Activated CD8-positive, alpha-beta memory T cell treated with anti-CD3 and anti-CD28 coated beads, Interleukin-2, amount 50 U/mL, for 4 hours (primary cell): ENCODE measurements around the gene ENOX1.

Experiments used
- DNase-seq: peaks from one replicate; pipeline ENCODE4 v3.0.0-alpha.2; 2020

Gene ENOX1

DNA sequence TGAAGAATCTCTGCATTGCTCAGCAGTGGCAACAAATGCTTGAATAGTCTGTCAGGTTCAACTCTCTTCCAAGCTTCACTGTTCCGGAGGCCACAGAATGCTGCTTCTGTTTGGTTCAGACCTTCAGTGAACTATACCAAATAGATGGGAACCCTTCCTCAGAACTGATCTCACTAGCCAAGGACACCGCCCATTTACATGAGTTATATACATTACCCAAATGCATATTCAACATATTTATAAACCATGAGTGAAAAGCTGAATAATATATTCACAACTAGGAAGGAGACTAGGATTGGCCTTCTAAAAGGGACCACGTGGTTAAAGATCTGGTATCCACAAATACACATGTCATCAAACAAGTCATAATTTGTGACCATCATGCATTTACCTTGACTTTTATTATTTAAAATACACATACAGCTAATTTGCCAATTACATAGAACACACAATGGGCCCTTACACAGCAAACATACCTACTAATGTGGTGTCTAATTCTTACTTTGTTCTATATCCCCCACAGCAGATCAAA lies 49.3 kb downstream of the ENOX1 start:
- DNase-seq: no peak

DNA sequence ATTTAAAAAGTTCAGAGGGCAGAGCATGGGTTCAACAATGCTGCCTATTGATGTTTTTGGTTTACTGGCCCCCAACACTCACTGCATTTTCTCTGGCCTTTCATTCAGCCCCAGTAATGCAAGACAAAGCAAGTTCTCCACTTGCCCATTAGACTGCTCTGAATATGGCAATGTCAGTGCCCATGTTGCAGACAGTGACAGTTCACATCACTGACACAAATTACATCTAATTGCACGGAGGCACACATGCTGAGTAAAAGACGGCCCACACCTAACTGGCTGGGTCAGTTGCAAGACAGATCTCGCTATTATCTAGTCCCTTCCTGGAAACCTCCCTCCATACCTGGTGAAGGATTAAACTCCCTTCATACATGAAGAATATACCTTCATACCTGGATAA lies 54.0 kb downstream of the ENOX1 start:
- no peak for DNase-seq

DNA sequence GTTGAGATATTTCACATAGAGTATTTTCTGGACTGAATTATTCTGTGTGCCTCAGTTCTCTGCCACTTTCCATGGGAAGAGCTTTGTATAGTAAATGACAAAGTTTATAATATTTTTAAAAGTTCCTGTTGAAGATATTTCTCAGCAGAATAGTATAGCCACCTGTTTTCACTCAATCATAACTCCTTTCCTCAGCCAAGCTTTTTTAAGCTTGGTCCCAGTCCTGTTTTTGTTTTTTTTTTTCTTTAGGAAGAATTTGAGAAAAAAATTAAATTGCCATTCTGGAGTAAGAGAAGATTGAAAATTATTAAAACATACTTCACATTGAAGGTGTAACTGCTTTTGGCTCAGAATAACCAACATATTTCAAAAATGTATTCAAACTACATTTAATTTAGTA lies 55.5 kb downstream of the ENOX1 start:
- no peak for DNase-seq

DNA sequence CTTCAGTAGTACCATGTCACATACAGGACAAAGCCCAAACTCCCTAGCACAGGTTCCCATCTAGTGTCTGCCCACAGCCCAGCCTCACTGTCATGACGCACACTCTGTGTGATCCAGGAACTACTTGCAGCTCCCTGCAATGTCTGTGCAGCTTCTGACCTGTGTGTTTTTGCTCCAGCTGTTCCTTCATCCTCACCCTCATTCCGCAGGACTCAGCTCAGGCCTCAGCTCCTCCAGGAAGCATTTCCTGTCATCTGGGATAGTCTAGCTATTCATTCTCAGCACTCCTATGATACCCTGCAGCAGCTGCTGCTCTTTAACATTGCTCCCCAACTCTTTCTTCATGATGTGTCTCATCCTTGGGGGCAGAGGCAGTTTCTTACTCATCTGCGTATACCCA lies 56.1 kb downstream of the ENOX1 start:
- no peak for DNase-seq

DNA sequence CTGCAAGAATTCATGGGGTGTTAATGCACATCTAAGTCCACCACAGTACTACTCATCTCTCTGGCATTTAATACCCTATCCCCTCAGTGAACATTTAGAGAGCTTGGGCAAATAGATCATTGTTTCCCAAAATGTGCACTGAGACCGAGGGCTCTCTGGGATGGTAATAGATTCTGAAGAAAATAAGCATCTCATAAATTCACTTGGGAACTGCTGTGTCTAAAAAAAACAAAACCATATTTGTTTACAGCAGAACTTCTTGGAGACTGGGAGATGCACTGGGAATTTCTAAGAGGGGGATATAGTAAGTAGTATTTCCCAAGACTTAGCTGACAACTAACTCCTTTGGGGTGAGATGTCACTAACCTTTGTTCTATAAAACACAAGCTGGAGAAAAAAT lies 58.4 kb downstream of the ENOX1 start:
- DNase-seq: no peak

DNA sequence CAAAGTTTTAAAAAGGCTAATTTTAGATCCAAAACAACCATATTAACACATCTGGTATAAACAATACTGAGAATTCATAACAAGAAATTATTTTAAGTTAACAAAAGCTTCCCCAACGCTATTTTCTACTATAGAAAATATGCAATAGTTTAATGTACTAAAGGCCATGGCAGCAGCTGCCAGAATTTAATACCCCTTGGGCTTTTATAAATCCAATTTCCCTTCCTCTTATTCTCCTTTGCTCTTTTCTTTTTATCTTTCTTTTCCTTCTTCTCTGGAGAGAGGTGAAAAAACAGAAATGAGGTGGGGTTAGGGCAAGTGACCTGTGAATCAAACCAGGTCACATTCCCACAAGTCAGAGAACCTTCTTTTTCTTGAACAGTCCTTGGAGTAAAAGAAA lies 58.9 kb downstream of the ENOX1 start:
- DNase-seq: no peak

DNA sequence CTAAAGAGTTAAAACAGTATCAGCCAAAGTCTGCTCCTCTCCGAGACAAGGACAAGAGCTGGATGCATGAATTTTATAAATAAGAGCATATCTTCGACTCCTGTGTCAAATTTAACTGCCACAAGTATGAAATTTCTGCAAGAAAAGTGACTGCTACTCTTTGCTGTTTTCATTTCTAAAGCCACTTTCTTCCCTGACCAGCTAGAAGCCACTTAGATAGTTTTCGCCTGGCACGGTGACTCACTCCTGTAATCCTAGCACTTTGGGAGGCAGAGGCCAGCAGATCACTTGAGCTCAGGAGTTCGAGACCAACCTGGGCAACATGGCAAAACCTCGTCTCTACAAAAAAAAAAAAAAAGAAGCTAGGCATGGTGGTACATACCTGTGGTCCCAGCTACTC lies 61.3 kb downstream of the ENOX1 start:
- DNase-seq: no peak

DNA sequence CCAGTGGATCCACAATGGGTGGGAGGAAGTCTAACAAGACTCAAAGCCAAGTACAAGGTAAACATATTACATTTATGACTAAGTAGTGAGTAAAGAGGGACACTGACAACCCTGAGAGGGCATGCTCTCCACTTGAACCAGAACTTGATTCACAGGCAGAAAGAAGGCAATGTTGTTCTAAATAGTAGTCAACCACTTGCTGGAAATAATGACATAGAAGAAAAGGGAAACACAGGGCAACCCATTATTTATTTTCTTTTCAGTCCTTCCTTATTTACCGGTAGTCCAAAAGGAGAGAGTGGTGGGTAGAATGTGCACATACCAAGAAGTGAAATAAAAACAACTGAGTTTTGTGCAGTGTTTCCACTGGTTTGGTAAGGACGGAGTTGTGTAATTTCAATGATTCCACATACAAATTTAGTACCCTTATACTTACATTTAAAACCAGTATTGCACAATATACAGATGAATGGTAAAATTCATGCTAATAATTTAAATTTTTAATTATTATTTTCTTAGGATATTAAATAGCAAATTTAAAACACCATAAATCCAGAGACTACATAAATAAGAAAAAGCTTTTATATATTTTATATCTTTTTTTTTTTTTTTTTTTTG lies 65.9 kb downstream of the ENOX1 start:
- no peak for DNase-seq

DNA sequence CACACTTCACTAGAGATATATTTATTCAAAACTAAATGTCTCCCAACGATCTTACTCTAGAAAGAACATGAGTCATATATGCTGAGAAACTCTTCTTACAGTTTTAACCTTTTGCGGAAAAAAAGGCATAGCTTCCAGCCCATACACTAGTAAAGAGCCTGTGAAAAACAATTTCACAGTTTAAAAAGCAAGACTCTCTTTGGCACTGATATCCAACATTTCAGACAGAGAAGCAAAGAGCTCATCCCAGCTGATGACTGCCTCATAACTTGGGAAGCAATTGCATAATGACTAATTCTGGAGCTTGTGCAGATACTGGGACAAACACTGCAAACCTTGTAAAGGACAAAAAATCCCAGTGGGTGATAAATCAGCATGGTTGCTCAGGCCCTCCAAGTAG lies 88.0 kb downstream of the ENOX1 start:
- no peak for DNase-seq

DNA sequence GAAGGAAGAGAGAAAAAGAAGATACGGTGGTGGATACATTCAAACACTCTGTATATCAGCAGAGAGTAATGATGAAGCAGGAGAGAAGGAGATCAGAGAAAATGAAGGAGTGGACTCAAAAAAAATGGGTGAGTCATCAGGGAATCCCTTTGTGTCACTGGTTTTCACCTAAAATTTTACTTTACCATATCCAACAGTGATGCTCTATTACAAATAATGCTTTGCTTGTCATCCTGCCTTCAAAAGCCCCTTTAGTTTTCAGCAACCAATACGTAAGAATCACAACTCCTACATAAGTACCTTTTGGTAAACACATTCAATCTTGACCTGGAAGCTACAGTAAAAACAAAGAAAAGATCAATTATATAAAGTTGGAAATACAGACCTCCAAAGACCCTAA lies 88.8 kb downstream of the ENOX1 start:
- DNase-seq: no peak

DNA sequence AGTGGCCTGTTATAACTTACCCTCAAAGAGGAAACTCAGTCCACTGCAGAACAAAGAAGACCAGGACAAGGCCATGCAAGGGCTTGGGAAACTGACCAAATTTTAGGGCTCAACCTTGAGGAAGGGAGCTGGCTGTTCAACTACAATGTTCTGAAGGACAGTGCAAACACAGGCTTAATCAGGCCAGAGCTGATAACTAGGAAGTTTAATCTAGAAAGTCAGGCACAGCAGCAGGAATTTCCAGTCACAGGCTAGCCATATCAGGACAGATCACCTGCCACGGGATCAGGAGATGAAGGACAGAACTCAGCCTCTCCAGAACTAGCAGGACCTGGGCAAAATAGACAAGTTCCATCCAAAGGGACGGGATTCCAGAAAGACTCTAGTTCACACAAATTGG lies 89.4 kb downstream of the ENOX1 start:
- no peak for DNase-seq

DNA sequence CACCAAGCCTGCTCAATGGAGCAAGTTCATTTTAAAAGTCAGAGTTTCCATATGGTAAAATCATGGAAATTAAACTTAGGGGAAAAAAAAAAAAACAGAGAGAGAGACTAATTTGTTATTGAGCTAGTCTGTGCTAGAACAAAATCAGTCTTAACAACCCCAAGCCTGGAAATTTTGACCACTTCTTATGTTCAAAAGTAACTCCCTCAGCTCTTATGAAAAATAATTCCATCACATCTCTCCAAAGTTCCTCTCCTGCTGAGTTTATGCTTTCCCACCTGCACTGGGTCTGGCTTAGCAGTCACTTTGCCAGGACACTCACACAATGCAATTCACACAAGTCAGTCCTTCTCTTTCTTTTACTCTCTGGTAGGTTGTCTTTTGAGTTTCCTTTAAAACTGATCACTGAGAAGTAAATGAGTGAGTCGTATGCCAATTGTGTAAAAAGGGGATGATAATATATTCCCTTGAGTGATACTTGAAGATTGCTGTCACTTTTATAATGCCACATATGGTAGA lies 92.6 kb downstream of the ENOX1 start:
- no peak for DNase-seq

DNA sequence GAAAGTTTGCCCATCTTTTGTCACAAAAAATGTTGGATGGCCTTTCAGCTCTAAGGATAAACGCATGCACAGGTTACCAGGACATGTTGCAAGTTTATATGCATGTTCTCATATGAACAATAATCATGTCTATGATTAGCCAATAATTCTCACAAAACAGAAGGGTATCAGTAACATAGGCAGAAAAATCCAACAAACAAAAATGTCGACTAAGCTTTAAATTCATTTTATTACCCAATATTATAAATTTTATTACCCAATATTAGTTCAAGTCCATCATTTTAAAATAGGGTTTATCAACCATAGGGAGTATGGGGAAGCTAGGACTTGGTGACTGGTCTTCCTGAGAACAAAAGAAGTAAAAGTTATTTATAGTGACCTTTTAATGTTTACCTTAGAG lies 93.1 kb downstream of the ENOX1 start:
- DNase-seq: no peak

DNA sequence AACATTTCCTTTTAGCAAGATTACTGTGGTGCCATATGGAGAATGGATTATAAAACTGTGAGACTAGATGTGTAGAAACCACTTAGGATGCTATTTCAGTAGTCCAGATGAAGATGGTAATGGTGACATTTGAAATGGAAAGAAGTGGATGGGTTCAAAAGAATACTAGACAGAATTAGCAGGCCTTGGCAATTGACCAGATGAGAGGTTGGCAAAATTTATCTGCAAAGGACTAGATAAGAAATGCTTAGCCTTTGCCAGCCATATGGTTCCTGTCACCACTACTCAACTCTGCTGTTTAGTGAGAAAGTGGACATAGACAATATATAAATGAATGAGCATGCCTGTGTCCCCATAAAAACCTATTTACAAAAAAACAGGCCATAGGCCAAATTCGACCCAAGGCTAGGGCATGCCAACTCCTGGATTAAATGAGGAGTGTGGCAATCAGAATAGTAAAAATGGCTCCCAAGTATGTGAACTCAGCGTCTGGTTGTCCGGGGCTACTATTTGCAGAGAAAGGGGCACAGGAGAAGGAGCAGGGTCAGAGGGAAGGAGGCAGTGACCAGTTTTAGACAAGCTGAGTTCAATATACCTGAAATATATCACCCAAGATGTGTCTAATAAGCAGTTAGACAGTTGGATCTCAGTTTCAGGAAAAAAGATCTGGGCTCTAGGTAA lies 98.4 kb downstream of the ENOX1 start:
- no peak for DNase-seq

DNA sequence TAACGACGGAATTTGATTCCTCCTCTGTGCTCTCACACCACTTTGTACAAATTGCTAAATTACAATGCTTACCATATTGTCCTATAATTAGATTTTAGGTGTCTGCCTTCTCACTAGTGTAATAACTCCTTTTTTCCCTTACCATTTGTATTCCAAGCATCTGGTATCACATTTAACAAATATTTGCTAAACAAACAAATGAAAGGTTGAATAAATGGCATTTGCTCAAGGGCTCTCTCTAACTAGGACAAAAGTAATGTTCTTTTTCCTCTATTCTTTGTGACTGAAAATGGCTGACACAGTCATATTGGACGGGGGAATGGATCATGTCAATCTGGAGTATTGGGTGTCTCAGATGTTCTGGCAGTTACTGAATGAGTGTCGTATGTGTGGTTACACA lies 99.7 kb downstream of the ENOX1 start:
- no peak for DNase-seq

DNA sequence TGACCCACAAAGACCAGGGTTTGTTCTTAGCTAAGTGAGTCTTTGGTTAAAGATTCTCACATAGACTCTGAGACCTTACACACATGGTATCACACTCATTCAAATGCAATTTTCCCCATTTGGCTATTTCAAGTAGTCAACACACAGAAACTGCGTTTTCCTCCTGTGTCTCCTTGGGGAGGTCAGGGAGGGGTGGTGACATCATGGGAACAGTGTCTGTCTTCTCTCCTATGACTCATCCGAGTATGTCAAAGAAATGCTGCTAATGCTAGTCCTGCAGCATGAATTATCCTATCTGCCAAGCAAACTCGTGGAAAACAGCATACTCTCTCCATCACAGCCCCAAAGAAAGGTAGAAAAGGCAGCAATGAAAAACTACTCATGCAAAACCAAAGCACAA lies 100.2 kb downstream of the ENOX1 start:
- no peak for DNase-seq

DNA sequence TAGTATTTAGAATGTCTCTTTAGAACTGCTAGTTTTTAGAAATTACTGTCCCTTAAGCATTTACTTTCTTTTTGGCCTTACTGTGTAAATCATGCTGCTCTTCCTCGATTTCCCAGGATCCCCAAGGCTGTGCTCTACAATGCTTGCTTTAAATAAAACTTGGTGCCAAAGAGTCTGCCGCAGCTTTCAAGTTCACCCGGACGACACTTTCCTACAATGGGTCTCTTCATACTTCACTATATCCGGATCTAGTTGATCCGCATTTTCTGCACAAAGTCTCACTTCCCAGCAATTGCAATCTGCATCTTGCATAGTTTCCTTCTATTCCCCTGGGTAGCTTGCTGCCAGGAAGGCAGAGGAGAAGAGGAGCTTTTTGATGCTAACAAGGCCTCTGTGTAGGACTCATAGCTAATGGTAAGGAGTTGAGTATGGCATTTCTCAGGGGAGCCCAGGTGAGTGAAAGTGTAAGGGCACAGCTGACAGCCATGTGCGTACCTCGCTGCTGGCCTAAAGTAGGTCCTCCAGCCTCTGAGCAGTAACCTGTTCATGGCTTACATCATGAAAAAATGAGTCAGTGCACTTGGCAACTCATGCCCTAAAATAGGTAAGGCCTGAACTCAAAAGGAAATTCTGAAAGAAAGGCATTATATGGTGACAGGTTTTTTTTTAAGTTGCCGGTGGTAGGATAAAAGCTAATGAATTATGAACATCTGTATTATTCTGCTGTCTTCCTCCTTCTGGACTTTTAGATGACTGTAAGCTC lies 101.6 kb downstream of the ENOX1 start:
- no peak for DNase-seq

DNA sequence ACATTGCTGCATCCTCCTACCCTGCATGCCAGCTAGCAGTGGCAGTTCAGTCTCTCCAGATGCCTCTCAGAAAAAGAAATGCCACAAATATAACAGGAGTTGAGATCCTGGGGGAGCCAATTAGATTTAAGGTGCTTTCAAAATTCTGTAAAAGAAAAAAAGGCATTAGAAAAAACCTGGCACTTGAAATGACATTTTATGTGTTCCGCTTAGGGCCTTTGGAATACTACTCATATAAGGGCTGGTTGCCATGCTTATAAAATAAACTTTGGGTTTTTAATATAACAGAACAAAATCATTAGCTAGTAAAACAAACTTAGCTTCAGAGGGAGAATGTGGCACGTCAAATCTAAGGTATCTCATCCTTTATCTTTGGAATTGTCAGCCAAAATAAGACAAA lies 104.1 kb downstream of the ENOX1 start:
- DNase-seq: no peak

DNA sequence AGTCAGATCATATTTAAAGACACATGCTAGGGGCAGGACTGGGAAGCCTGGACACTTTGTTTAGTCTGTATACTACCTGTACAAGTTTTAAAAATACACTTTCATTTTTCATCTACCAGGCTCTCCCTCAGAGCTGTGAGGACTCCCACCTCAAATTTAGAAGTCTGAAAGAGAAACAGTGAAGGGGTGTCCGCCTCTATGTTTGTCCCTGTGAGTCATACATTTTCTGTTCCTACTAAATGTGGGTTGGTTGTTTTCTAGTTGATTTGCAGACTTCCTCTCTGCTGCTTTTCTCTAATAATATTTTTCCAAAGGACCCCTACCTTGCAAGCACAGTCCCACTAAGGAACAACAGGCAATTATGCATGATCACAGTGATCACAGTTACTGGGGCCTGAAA lies 110.5 kb downstream of the ENOX1 start:
- DNase-seq: no peak

DNA sequence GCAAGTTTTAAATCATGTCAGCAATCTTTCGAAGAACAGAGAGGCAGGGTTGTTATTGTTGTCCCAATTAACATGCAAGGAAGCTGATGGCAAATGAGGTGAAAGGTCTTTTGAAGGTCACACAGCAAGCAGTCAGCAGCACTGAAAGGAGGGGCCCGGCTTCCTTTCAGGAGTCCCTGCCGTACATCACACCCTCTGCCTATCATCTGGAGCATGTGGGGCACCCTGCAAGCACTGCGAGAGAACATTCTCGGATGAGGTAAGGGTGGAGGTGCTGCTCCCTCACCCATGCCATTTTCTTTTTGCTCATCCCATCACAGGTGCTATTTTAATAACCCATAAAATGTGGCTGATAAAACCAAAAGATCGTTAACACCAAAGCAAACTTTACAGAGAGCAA lies 111.2 kb downstream of the ENOX1 start:
- DNase-seq: no peak

DNA sequence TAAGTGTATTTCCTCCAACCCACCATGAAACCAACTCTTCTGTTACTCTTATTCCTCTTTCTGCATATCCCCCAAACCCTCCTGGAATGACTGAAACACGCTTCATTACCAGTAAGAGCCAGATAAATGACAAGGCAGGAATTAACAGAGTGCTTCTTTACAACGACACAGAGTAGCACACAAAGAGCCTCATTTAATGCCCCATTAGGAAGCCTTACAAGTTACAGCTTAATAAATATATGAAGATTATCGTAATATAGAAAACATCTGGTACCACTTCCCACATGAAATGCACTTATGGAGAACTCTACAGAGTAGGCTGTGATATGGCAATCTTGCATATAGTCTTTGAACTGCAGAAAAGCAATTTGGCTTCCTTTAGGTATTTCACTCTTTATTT lies 116.8 kb downstream of the ENOX1 start:
- DNase-seq: no peak

DNA sequence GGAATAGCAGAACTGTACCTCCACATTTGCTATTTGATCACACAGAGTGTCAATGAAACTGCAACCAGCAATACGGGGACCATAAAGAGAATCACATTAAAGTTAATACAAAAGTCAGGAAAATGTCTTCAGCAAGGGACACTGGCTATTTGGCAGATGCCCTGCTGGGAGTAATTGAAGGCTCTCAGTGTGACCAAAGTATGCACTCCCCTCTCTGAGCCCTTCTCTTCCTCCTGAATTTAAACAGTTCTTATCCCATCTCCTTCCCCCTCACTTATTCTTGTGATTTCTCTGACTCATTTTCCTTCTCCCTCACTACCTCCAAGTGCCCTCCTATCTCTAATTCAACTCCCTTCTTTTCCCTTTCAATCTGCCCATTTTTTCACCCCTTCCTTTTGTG lies 117.7 kb downstream of the ENOX1 start:
- DNase-seq: no peak

DNA sequence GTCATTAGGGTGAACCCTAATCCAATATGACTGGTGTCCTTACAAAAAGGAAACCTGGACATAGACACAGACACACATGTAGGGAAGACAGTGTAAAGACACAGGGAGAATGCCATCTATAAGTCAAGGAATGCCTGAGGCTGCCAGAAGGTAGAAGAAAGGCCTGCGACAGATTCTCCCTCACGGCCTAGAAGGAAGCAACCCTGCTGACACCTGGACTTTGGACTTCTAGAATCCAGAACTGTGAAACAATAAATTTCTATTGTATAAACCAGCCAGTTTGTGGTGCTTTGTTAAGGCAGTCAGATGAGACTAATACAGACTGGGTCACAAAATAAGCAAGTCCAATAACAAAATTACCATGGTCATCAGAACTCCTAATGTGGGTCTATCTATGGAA lies 120.4 kb downstream of the ENOX1 start:
- no peak for DNase-seq

DNA sequence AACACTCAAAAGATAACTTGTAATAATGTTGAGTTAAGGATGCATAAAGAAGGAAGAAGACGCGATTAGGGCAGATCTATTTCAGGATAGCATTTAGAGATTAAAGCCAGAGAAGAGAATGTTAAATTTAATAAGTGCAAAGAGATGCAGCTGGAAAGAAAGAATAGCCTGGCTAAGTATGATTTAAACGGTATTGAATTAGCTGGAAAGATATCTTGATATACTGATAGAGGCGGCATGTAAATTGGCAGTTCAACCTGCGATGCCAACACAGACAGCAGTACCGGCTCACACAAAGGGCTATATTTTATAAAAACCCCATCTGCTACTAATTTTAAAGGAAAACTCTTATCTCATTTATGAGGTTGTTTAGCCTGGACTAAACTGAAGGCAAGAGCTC lies 121.4 kb downstream of the ENOX1 start:
- no peak for DNase-seq
